Umbilical cord (tissue), 2 donors: ENCODE results near the gene SSX2IP. TPM values are rescaled to one million over a fixed set of nuclear protein-coding genes. Genes with fewer than 3 reads are reported as not detected.
A peak's percentile ranks its signal among the peaks of the same experiment; 100 is the strongest.

Source experiments
- DNase-seq: peaks from one replicate; pipeline ENCODE4 v3.0.0-alpha.2; 2015; ENCODE audit warnings: low spot score
- total RNA-seq: library from RNA; depleted of rRNA; stranded (reverse); fragments of >200 nt; gene quantifications from one replicate; pipeline ENCODE4 v1.2.3, GENCODE V29; 2014; ENCODE audit warnings: low replicate concordance; ENCODE audit not compliant: insufficient read depth

The SSX2IP gene
- total RNA-seq, 1 donor from 2014 or later: 13.7 TPM

DNA sequence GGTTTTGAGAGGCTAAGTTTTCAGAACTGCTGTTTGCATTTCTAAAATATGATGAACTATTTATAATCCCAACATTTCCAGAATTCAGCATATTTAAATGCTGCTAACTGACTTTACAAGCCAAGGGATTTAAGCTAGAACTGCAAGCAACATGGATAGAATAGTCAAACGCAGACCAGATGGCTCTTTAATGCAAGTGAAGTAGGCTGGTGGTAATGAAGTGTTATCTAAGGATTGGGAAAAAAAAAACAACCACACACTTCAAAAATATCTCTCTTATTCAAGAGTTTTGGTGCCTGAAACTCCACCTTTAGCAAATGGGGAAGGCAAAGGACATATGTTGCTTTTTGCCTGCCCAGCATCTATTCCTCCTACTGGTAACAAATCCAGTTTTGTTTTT, 20.9 kb upstream of the SSX2IP start:
- DNase-seq: peak; percentile 96

DNA sequence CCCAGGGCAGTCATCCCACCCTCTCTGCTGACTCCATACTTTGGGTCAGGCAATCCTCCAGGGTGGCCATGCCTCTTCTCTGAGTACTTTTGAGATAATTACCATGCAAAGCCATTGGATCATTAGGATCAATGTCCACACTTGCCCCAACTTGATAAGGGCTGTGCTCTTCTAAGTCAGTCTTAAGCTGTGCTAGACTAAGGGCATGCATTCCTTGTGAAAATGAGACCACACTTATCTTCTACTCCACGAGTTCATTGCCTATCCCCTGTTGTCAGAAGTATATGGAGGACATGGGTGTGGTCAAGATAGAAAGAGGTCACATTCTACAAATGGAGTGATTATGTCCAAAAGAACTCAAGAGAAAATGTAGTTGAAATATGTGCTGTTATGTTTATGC, 18.9 kb upstream of the SSX2IP start:
- DNase-seq: no peak

DNA sequence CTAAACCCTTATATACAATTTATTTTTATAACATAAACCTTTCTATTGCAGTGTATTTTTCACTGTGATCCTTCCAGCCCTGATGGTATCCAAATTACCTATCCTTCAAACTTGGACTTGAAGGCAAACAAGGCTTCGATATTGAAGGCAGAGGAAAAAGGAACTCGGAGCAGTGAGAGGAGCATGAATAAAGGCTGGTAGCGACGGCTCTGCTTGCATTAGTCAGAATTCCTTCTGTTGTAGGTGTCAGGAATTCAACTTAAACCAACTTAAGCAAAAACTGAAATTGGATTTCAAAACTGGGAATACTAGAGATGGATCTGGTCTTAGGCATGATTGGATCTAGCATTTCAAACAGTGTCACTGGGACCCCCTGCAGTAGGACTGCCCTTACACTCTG, 17.8 kb upstream of the SSX2IP start:
- no peak for DNase-seq

DNA sequence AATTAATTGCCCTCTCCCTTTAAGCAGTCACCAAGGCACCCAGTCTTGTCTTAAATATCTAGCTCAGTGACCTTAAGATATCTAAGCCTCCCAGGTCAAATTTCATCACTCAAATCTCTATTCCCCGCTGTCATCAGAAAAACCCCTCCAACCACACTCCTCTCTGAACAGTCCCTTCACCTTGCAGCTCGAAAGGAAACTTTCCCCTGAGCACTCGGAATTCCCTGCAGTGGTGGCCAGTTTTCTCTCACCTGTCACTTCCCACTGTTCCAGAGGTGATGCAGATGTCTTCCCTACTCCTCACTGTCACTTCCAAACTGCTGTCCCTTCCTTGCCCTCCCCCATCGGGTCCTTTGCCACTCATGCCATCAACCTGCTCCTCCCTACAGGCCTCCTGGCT, 15.3 kb upstream of the SSX2IP start:
- no peak for DNase-seq

DNA sequence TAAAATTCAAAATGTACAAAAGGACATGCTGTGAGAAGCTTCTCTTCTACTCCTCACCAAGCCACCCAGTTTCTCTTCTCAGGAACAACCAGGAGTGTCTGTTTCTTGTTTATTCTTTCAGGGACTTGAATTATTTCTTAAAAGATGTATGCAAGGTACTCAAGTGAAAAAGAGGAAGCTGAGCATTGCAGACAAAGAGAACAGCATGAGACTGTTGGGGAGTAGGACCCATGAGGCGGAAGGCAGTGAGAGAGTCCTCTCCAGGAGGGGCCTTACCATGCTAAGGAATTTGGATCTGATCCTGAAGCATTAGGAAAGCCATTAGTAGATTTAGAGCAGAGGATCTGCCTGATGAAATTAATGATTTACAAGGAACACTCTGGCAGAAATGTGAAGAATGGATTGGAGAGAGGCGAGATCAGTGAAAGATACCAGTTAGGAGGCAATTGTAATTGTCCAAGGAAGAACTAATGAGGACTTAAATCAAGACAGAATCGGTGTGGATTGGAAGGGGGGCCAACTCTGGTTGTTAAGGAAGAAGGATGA, 14.7 kb upstream of the SSX2IP start:
- DNase-seq: no peak

DNA sequence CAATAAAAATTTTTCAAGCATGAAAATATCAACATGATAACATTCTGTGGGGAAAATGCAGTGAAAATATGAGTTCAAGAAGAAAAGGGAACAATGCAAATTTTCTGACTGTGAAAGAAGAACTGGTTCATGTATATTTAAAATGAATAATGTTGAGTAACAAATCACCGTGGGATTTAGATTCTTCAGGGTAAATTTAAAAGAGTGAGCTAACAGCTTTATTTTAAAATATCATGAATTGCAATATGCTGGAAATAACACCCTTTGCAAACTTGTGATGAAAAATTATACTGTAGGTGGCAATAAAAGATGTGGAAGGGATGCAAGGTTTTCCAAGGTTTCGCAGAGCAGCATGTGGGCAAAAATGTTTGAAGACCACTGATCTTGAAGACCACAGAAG, 13.2 kb upstream of the SSX2IP start:
- DNase-seq: no peak

DNA sequence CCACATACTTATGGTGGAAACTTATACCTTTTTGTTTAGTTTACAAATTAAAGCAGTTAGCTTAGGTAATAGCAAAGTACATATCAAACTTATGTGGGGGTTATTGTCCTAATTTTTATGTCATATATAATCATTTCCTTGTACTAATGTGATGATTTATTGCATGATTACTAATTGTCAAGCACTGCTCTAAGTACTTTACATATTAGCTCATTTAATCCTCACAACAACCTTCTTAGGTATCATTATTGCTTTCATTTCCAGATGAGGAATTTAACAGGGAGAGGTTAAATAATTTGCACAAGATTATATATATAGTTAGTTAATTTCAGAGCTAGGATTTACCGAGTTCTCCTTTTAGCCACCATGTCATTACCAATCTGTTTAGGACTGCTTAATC, 11.9 kb upstream of the SSX2IP start:
- no peak for DNase-seq

DNA sequence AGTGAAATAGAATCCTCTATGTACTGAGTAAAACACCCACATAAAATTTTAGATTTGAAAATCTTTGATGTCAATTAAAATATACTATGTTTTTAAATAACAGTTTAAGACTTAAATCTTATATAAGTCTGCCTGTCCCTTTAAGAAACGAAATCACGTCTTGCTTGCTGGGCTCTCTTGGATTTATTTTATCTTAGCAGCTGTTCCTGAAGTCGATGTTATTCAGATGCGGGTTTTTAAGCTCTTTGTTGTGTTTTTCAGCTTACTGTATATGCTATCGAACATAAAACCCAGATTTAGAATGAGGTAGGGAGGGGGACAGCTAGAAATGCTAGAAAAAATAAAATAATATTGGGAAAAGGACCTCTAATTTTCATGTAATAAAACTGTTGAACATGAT, 11.1 kb upstream of the SSX2IP start:
- peak; percentile 88 for DNase-seq

DNA sequence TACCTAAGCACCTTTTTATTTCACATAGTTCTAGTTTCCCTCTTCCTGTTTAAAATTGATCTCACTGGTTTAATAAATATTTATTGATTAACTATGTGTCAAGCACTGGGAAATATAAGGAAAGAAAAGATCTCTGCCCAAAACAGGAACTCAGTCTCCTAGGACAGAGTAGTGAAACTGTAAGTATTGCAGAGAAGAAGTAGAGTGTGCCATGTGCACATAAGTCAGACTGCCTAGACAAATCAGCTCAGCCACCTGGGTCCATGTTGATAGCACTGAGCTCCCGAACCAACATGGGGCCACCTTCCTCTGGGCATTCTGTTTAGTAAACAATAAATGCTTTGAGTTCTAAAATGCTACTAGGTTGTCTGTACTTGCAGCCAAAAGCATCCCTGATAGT, 9.8 kb upstream of the SSX2IP start:
- no peak for DNase-seq

DNA sequence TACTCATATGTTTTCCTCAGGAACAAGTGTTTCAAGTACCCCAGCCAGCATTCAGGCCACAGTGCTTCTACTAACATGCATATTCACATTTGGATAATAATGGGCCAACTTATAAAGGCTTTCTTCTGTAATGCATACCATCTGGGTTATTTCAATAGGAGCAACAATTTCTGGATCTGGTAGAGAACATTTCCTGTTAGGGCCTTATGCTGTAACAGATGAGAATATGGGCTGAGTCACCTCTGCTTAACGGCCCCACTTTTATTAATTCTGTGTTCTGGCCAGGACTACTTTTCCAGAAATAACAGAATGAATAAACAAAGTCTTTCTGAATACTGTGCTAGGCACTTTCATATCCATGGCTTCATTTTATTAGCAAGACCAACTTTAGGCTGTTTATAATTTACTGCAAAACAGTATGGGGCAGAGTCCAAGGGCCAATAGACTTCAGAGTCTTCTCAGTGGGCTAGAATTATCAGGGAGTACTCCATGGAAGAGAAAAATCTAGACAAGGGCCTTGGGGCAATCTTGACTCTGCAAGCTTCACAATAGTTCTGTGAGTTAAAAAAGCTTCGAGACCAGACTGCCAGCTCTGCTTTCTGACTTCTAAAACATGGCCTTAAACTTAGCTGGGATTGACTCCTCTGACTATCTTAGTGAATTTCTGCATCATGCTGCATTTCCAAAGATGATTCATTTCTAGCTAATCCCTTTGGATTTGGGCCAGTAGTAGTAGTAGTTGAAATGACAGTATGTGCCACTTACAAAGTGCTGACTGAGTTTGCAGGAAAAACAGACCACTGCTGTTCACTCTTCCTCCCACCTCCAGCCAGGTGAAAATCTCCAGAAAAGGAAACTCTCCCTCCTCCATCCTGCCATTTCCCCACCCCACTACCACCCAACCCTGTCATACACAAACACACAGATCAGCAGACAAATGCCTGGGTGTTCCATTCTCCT, 8.2 kb upstream of the SSX2IP start:
- DNase-seq: peak; percentile 93

DNA sequence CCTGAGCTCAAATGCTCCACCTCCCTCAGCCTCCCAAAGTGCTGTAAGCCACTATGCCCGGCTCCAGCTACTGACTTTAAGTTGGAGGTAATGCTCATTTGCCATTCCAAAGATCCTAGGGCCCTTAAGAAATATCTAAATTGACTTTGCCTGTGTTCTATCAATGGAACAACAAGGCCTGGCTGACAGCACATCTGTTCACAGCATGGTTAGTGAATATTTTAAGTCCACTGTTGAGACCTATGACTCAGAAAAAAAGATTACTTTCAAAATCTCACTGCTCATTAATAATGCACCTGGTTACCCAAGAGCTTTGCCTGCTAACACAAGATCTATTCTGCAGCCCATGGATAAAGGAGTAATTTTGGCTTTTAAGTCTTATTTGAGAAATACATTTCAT, 3.5 kb upstream of the SSX2IP start:
- peak; percentile 53 for DNase-seq

DNA sequence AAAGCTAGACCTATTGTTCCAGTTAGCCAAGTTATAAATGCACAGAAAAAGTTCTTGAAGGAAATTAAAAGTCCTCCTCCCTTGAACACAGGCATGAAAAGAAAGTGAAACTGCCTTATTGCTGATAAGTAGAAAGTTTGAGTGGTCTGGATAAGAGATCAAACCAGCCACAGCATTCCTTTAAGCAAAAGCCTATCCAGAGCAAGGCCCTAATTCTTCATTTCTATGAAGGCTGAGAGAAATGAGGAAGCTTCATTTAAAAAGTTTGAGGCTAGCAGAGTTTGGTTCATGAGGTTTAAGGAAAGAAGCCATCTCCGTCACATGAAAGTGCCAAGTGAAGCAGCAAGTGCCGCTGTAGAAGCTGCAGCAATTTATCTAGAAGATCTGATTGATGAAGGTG, 2.7 kb upstream of the SSX2IP start:
- DNase-seq: peak; percentile 47

DNA sequence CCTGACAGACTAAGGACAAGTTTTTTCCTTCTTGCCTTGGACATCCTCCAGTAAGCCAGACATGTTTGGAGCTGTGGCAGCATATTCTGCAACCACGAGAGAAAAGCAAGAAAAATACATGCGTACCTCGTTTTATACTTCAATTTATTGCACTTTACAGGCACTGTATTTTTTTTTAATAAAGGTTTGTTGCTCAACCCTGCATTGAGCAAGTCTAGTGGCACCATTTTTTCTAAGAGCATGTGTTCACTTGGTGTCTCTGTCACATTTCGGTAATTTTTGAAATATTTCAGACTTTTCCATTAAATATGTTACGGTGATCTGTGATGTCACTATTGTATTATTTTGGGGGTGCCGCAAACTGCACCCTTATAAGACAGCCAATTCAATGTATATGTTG, 2.1 kb upstream of the SSX2IP start:
- no peak for DNase-seq

DNA sequence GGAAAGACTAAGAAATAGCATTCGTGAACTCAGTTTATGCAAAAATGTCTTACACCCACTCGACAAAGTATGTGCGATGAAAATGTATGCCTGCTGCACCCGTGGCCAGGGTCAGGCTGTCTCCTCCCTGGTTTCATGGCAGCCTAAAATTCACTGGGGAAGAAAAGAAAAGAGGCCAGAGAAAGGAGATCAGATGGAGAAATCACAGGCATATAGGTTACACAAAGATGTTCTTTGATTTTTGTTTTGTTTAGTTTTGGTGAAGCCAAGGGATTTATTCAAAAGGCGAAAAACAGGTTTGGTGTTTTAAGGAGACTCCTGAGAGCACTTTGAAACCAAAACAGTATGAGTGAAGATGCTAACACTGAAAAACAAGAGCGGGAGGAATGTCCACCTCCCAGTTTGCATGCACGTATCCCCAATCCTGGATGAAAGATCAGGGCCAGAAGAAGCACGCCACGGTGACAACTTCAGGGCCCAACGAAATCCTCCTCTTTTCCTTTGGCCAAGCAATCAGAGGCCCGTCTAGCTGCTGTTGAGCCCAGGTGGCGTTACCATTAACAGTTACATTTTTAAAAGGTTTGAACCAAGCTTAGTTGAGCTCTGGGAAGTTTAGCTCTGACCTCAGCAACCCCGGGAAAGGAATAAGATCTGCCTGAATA, 992 bp upstream of the SSX2IP start:
- no peak for DNase-seq

DNA sequence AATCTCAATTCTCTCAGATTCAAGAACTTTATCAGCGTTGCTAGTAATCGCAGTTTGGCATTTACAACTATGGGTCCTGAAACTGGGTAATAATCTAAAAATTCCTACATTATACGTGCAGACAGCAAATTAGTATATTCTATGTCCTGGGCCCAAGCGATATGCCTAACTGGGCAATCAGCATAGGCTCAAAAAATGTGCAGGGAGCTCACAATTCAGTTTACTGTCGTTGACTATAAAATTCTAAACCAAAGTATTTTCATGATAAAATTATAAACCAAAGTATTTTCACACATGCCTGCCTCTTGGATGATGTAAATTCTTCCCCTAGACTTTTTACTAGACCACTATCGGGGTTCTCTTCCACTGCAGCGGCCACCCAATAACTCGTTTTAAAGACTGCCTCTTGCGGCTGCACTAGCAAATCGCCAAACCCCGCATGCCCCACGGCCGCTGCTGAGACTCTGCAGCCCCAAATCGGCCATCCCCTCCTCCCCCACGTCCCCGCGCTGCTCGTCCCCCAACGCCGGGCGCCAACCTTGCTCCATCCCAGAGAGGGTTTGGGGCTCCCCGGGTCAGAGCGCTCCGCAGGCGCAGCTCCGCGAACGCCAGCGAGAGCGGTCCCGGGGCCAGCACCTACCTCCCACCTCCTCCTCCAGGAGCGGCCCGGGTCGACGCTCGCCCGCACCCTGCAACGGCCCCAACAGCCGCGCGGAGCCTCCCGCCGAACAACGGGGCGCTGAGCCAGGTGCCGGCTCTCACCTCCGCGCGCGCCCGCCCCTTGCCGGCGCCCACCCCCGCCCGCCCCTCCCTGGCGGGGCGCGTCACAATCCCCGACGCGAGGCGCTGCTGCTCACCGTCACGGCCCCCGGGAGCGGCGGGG, 506 bp downstream of the SSX2IP start:
- DNase-seq: peak; percentile 59

DNA sequence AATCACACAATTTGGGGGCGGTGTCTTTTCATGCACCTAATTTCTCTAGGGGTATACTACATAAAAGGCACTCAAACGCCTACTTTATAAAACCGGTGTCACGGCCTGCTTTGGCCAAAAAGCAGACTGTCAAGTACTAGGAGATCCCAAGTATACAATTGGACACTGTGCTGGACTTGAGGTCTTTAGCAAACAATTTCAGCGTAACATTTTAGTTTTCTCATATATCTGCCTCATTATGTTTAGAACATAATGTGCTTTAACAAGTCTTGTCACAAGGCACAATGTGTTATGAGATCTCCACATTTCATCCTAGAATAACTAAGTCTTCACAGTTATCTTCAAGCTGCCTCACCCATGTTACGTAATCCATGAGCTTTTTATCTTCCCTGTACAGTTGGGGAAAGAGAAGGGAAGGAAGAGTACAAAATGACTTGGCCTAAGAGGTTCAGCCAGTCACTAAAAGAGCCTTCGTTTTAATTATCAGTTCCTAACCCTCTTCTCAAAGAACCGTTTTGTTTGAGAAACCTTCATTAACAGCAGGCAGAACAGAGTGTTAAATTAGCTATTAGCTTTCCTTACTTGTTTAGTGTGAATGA, 1.7 kb downstream of the SSX2IP start:
- peak; percentile 86 for DNase-seq

DNA sequence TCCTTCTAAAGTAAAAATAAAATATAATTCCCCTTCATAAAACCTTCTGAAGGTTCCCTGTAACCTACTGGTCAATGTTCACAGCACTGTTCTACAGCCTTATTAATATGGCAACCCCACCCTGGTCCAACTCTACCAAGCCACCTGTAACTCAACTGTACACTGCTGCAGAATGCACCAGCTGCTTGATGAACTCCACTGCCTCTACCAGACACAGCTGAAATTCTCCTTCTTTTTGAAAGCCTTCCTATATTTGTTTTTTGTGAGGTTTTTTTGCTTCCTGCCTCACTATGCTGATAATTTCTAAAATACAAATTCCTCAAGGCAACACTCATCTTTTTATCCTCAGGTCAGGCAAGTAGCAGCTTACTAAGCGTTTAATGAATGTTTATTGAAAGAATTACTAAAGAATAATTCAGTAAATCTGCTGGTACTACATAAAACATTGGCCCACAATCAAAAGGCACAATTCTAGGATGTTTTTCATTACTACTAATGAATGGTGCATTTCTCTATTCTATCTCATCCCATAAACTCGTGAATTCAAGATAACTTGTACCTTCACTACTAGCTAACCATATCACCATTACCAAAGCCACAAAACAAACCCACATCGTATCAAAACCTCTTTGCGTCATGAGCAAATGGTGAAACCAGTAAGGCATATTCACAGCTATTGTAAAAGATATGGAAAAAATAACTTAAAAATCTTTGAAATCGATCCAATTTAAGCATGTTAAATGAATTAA, 2.4 kb downstream of the SSX2IP start:
- no peak for DNase-seq

DNA sequence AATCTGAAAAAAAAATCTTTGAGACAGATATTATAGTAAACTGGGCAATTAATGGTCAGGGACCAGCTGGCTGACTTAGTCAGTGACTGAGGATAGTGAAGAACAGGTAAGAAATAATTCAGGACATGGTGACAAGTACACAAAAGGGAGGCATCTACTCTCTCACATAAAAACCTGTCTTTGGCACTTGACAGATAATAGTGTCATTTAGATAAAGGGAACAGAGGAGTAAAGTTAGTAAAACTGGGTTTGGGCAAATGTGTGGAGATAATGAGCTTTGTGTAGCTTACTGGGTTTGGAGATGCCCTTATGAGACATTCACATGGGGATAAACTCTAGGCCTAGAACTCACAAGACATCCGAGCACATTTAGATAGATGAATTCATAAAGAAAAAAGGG, 4.0 kb downstream of the SSX2IP start:
- no peak for DNase-seq

DNA sequence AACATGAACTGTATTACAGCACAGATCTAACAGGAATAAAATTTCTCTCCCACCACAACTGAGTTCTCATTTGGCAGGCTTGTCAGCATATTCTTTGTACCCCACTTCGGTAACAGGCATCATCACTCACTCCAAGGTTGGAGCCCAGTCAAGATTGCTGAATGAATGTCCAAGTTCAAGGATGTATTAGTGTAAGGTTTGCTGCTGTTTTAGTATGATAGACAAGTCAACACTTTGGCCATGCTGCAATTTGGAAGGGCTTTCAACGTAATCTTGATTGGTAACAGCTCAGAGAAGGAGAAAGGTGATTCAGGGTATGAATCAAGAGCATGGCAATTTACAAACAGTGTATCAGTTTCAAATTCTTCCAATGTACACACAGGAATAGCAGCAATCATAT, 6.8 kb downstream of the SSX2IP start:
- no peak for DNase-seq

DNA sequence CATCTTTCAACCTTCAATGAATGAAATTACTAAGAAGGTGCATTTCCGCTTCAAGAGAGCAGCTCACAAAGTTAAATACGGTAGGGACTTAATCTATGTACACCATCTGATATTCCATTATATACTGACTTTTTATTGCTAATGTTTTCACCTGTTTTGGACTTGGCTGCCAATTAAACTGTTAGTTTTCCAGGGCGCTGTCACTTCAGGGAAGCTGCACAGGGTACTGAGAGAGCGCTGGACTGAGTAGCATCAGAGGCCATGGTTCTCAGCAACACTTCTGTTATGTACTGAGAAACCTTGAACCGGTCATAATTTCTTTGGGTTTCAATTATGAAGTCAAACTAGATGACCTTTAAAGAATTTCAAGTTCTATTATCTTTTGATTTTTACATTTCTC, 8.2 kb downstream of the SSX2IP start:
- DNase-seq: no peak
